NB4 (cell line): ENCODE data around the gene USP54.

ENCODE experiments used
- DNase-seq: peaks from one replicate; pipeline ENCODE4 v3.0.0; 2010; ENCODE audit warnings: low read depth
- H3K4me3 ChIP-seq: one replicate; pipeline ENCODE4 v1.5.1; 2011; ENCODE audit warnings: mild to moderate bottlenecking, low read depth, low read length, moderate library complexity
- CTCF ChIP-seq: IDR thresholded peaks from one replicate; pipeline ENCODE4 v1.5.1; 2012; ENCODE audit warnings: low read depth, low read length
- MYC ChIP-seq: IDR thresholded peaks from 2 replicates; pipeline ENCODE4 v1.6.1; 2011; ENCODE audit warnings: low read depth, low read length
- POLR2A ChIP-seq: IDR thresholded peaks from 2 replicates; pipeline ENCODE4 v1.6.1; 2011; ENCODE audit warnings: mild to moderate bottlenecking; ENCODE audit not compliant: insufficient read length; ENCODE audit errors: extremely low read depth
- TF ChIP-seq, protein P1 (sequence below): IDR thresholded peaks from 2 replicates; pipeline ENCODE4 v1.6.1; 2011; ENCODE audit warnings: low read depth, low read length

USP54 gene

GRCh38 chr10:73556855-73557254, 34.3 kb downstream of the USP54 start:
- no peak for DNase-seq
- no peak overlapping the region for H3K4me3 ChIP-seq
- TF ChIP-seq, protein P1, sequence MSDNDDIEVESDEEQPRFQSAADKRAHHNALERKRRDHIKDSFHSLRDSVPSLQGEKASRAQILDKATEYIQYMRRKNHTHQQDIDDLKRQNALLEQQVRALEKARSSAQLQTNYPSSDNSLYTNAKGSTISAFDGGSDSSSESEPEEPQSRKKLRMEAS, result no peak
- TF ChIP-seq MYC (no peak), POLR2A (no peak), CTCF (no peak)

- no peak overlapping the region for H3K4me3 ChIP-seq
- no peak for DNase-seq
- no peak for TF ChIP-seq CTCF
- TF ChIP-seq POLR2A, result no peak
- TF ChIP-seq, protein P1, result no peak
- TF ChIP-seq MYC, result no peak
These were observed 36.4 kb downstream of the USP54 start for GRCh38 chr10:73554721-73555120.

GRCh38 chr10:73553761-73554160, 37.4 kb downstream of the USP54 start:
- TF ChIP-seq POLR2A, result no peak
- TF ChIP-seq, protein P1, result no peak
- TF ChIP-seq CTCF, result no peak
- TF ChIP-seq MYC, result no peak
- no peak for DNase-seq

DNA sequence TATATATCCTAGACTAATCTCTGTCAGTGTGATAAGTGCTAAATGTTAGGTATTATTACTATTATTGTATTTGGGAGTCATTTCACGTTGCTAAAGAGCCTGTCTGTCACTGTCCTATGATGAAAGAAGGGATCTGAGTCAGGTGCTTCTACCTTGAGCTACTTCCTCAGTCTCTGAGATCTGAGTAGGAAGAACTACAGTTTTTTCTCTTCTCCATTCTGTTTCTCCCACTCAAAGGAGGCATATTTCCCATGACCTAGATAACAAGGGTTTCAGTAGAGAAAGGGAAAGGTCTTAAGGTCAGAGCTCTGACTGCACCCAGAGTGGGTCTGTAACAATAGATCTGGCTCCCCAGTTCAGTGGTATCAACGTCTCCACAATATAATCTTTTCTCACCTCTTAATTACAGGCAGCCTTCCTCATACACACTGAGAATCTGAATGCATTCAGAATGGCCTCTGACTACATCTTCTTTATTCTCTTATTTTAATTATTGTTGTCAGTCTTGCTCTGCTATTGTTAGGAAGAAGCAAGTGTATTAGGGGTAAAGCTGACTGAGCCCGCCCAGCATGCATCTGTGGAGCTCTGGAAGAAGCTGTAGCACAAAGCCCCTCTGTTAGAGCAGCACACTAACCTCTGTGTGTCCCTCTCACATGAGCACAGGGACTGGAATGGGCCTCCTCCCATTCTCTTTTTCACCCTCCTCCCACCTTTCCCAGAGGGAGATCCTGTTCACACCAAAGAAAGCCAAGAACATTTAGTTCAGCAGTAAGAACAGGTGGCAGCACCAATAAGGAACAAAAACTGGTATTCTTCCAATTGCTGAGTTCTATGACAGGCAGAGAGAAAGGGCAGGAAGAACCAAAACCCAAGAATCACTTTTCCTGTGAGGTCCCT, 38.1 kb downstream of the USP54 start:
- DNase-seq, result no peak
- H3K4me3 ChIP-seq, result no peak overlapping the region
- TF ChIP-seq, protein P1, result no peak
- TF ChIP-seq MYC (no peak), CTCF (no peak), POLR2A (no peak)

More at GRCh38 chr10:73553761-73554160, 37.4 kb downstream of the USP54 start:
- no peak overlapping the region for H3K4me3 ChIP-seq

GRCh38 chr10:73551515-73551914, 39.6 kb downstream of the USP54 start:
- DNase-seq, result no peak
- H3K4me3 ChIP-seq, result no peak overlapping the region
- no peak for TF ChIP-seq MYC
- TF ChIP-seq, protein P1, result no peak
- no peak for TF ChIP-seq POLR2A
- no peak for TF ChIP-seq CTCF
